Mesenteric fat pad (tissue), 1 donor: ENCODE measurements around the gene NME4. TPM values are rescaled to one million over a fixed set of nuclear protein-coding genes. Genes with fewer than 3 reads are reported as not detected.

Experiments used
- DNase-seq: peaks from one replicate; pipeline ENCODE4 v3.0.0-alpha.2; 2020; ENCODE audit warnings: low spot score
- total RNA-seq: library from RNA; stranded (reverse); fragmentation: NEBNext Ultra II Directional; extraction: Animal tissue kit (Norgen Biotek cat#: 25700); gene quantifications from one replicate; pipeline ENCODE4 v1.2.1, GENCODE V29; 2021
- donor health status: DM: yes; HTN: yes; CAD: no.

Gene NME4
- total RNA-seq, 1 donor from 2014 or later, result 139 TPM

DNA sequence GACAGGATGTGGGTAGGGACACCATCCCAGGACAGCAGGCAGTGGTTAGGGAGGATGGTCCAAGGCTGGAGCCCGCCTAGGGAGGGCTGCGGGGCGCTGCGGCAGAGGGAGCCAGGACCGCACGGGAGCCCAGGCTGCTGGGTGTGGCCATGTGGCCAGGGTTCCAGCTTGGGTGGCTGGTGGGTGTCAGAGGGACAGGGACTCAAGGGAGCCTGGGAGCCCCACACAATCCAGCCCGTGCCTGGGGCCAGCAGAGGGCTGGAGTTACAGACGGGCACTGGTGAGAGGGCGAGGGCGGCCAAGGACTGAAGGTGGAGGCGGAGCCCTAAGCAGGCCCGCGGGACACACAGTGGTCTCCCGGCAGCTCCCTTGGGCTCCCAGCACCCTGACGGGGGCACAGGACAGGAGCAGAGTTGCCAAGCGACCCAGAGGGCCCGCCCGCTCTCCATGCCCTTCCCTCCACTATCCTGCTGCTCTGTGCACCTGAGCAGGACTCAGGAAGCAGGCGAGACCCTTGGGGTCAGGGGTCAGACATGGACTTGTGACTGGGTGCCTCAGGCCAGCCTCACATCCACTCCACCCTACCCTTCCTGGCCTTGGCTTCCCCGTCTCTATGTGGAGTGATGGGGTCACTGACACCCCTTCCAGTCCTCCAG lies 33.8 kb upstream of the NME4 start:
- no peak for DNase-seq

DNA sequence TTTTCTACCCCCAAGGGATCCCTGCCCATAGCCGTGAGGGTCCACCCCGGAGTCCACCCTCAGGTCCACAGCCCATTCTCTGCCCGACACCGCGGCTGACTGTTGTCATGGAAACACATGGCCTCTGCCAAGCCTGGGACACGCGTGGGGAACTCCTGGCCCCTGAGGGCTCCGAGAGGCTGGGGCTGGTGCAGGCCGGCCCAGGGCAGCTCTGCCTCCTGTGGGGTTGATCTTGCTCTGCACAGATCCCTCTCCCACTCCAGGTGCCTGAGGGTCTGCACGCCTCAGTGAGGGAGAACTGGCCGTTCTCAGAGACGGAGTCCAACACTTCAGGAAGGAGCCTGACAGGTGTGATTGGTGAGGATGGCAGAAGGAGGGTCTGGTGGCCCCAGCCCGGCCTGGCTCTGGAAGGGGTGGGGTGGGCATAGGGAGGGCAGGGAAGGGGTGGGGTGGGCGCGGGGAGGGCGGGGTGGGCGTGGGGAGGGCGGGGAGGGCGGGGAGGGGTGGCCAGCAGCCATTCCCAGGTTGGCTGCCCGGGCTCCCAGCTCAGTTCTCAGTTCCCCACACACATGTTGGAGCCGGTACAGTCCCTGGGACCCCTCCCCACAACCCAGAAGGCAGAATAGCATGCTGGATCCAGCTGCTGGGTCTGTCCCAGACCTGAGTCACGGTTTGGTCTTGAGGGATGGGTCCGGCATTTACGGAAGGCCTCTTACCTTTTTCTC lies 33.1 kb upstream of the NME4 start:
- no peak for DNase-seq

DNA sequence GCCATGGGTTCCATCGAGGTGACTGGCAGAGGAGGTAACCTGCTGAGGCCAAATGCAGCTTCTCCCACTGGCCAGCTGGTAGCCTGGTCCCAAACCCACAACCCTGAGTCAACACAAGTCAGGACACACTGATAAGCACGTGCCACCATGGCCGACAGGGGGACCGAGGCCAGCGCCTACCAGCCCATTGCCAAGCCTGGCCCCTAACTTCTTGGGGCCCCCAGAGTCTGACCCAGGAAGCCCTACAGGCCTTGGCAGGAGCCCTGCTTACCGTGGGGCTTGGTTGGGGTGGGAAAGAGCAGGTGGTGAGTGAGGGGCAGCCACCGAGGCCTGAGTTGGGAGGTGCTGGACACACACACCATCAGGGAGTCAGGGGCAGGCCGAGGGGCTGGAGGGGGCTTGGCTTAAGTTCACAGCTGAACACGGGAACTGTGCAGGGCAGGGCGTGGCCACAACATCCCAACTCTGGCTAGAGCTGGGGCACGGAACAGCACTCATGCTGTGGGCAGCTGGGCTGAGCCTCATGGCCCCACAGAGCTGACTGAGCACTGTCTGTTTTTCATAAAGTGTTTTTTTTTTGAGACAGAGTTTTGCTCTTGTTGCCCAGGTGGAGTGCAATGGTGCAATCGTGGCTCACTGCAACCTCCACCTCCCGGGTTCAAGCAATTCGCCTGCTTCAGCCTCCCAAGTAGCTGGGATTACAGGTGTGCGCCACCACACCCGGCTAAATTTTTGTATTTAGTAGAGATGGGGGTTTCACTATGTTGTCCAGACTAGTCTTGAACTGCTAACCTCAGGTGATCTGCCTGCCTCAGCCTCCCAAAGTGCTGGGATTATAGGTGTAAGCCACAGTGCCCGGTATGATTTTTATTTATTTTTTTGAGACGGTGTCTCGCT lies 32.2 kb upstream of the NME4 start:
- no peak for DNase-seq

DNA sequence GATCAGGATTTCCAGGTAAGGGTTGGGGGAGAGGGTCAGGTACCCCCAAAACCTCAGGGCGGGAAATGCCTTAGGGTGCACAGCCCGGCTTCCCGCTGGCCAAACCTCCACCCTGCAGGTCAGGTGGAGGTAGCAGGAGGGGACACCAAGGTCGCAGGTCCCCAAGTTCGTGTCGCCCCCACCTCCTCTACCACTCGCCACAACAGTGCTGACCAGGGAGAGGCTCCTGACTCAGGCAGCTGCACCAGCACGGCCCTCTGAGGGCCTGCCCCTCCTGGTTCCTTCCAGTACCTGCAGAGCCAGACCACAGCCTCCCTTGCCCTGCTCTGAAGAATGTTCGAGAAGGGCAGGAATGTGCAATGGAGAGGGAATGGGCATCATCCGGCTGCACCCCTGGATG lies 30.5 kb upstream of the NME4 start:
- no peak for DNase-seq

DNA sequence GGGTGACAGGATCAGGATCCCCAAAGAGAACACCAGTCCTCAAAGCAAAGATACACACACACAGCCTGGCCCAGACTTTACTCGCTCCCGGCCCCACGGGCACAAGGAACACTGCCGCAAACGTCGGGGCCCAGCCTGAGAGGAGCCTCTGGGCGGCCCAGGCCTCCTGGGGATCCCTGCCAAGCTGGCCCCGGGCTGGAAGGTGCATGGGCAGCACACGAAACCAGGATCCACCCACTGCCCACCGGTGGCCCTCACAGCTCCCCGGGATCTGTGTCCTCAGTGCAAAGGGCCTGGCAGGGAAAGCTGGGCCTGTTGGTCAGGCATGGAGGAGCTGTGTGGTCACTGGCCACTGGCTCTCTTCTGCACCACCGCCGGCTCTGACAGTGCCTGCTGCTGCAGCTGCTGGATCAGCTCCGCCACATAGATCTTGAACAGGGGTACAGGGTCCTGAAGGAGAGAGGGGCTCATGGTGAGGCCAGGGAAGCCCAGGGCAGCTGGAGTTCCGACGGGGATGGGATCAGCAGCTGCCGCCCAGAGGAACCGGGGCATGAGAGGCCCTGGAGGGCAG lies 29.6 kb upstream of the NME4 start:
- DNase-seq, result no peak

DNA sequence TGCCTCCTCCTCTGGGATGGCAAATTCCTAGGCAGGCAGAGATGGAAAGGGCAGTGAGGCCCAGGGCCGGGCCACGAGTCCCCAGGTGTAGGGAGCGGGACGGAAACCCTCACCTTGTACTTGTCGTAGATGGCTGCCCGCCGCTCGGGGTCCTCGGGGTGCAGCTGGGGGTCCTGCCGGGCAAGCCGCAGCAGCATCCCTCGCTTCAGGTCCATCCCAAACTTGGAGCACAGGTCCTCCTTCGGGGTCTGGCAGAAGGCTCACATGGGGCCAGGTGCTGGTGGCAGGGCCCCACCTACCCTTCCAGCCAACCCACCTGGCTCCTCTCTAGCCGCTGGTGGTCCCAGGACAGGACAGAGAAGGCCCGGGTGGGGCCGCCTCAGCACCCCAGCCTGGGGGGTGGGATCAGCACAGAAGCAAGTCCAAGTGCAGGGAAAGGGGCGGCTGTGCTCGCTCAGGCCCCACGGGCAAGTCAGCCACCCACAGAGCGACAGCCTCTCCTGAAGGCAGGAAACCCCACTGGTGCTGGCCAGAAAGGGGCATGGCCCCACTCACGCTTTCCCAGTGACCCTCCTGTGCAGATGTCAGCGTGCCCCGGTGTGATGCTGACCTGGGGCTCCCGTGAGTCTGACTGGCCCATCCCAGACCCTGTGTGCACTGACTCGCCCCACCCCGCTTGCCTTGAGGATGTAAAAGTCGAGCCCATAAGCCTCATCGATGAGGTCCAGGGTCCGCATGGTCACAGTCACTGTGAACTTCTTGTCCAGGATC lies 28.4 kb upstream of the NME4 start:
- DNase-seq, result no peak

DNA sequence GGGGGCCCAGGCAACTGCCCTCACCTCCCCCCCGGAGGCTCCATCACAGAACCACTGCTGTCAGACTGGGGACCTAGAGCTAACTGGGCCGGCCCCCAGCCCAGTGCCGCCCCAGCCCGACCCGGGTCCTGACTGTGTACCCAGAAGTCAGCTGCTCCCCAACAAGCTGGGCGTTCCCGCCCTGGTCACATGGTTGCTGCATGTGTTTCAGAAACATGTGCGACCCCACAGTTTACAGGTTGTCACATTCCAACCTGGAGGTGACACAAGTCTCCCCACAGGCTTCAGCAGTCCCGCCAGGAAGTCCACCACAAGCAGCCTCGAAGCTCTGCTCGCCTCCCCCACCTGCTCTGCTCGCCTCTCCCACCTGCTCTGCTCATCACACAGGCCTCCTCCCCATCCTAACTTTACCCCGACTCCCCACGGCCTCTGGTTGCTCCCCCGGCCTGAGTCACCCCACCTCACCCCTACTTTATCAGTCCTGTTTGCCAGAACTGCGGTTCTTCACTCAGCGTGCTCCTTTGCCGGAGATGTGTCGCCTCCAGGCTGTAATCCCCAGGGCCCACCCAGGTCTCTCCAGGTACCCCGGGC lies 27.6 kb upstream of the NME4 start:
- DNase-seq, result no peak

DNA sequence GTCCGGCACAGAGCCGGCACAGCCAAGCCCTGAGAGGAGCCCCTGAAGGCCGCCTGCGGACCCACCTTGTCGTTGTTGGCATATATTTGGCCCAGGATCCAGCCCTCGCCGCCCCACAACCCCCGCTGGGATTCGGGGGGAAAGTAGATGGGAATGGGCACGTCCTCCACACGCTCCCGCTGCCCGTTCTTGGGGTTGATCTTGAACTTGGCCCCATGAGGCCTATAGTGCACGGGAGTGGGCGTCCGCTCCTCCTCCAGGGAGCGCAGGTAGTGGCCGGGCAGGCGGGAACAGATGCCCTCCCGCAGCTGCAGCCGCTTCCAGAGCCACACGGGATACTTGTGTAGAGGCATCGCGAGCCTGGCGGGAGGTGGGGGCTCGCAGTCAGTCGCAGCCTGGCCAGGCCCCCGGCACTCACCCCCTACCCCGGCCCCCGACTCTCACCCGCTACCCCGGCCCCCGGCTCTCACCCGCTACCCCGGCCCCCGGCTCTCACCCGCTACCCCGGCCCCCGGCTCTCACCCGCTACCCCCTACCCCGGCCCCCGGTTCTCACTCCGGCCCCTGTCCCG lies 27.0 kb upstream of the NME4 start:
- DNase-seq, result no peak

DNA sequence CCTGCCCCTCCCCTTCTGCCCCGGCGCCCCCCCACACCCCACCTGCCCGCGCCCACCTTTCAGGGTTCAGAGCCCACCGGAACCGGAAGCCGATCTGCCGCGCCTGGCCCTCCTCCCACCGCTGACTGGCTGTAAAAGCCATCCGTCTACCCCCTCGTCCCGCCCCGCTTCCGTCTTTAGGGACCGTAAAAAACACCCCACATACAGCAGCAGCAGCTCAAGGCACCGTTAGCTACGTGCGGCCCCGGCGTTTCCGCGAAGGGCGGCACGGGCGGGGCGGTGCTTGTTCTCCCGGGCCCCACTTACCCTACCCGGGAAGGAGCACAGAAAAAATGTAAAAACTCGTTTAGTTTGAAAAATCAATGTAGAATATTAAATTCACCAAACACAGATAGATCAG lies 26.6 kb upstream of the NME4 start, which contains the start of gene MRPL28:
MRPL28 (minus strand) TSS at position 96 of the 400 bp plus-strand sequence. CDS start 320 bp downstream, outside the sequence.
- peak; percentile 96 for DNase-seq

DNA sequence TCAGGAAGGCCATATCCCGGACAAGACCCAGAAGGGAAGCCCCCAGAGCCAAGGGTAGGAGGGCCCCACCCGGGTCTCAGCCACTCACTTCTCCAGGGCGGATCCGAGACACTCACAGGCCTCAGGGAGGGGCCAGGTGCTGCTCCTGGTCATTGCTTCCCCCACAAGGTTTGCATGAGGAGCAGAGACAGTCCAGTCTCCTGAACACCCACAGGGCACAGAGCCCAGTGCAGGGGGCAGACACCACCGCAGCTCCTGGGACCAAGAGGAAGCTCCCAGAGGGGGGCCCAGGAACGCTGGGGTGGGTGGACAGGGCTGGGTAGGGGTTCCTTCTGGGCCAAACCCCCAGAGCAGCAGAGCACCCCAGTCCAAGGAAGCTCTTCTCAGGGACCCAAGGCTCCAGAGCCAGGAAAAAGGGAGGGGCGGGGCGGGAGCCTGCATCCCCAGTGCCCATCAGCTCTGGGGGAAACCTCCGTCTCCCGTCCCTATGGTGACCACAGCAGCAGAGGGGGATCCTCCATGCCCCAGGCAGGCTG lies 26.0 kb upstream of the NME4 start:
- DNase-seq, result no peak

DNA sequence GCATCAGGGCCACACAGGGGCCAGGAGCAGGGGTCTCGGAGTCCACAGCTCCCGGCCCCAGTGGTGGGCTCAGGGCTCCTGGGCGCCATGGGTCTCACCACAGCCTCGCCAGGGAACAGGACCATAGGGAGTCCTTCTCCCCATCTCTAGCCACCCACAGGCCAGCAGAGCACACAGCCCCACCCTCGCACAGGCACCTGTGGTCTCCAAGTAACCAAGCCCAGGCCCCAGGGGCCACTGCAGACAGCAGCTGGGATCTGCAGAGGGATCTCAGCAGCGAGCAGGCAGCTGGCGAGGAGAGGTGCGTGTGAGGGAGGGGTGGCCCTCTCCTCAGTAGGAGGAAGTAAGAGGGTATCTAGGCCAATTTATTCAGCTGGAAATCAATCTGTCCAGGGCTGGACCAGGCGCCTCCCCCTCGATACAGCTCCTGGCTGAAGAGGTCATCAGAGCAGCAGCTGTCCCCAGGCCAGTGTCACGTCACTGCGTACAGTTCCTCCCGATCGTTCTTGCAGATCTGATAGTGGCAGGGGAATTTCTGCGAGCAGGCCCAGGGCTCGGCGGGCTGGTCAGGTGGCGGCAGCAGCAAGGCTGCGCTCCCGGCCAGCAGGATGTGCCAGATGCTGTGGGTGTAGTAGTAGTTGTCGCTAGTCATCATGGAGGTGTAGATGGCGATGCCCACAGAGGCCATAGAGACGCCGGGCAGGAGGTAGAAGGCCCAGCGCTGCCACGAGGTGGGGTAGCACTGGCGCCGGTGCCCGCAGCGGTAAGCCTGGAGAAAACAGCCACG lies 25.3 kb upstream of the NME4 start:
- no peak for DNase-seq

DNA sequence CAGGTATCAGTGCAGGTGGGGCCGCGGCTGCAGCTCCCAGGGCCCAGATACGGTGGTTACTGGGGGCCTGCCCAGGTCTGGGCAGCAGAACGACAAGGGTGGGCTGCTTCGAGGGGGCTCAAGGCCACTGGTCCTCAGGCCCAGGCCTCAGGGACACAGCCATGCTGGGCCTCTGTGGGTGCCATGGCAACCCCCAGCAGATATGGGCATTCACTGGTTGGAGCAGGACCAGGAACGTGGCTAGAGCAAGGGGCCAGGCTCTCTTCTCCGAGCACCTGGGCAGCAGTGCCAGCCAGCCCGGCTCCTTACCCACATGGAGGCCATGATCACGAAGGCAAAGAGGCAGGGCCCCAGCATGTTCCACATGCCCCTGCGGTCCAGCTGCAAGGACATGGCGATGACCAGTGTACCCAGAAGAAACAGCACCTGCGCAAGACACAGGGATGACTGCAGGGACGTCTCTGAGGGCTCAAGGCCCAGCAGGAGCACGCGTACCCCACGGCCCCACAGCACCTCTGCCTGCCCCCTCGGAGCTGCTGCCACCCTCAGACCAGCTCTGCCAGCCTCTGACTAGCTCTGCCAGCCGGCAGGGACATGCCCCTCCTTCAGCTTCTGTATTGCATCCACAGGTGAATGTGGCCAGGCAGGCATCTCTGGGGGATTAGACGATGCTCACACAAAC lies 24.6 kb upstream of the NME4 start:
- no peak for DNase-seq

DNA sequence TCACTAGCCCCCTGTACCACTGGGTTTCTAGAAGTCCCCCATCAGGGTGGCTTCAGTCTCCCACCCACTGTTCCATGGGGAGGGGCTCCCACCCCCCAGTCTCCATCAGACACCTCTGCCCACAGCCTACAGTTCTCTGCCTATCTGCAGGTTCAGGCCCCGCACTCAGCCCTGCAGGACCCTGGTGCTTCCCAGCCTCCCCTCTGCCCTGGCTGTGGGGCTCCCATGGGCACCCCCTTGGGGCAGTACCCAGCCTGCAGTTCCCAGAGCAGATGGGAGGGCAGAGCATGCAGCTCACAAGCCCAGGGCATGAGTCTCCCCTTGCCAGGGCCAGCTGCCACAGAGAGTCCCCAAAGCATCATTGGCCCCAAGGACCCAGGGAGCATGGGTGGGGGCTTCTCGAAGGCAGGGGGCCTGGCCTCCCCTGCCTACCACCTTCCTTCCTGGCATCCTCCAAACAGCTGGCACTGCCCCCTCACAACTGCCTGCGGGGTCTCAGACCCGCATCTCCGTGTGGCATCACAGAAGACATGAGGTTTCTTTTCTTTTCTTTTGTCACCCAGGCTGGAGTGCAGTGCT lies 23.9 kb upstream of the NME4 start:
- DNase-seq, result no peak

DNA sequence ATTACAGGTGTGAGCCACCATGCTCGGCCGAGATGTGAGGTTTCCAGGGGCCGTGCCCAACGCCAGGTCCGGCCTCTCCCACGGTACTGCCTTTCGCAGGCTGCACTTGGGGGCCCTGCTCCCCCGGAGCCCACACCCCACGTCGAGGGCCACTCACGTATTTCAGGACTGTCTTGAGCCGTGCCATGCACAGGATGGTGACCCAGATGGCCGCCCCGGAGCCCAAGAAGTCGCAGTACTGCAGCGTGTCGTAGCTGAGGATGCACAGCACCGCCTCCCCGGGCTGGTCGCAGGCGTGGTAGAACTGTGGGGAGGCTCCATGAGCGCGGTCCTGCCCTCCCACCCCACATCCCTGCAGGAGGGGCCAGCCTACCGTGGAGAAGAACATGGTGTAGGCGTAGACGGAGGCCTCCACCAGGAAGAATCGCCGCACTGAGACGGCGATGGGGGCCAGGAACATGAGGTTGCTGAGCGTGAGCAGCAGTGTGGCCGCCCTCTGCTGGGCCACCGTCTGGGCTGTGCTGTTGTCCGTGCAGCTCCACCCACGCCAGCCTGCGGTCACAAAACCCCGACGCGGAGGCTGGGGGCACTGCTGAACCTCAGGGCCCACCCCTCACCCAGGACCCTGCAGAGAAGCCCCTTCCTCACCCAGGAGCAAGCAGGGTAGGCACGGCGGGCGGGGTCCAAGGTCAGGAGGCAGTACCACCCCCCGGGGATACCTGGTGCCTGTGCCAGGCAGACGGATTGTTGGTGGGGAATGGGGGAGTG lies 23.0 kb upstream of the NME4 start:
- DNase-seq, result no peak

DNA sequence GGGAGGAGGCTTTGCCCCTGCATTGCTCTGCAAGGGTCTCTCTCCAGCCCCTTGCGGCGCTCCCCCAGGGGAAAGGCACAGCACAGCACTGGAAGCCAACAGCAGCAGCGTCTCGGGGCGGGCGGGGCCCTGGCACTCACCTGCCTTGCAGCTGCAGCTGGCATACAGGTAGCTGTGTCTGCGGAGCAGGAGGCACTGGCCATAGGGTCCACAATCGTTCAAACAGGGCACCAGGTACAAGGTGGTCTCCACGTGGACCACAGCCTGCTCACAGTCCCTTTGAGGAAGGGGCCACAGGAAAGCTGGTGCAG lies 22.4 kb upstream of the NME4 start:
- DNase-seq, result no peak

DNA sequence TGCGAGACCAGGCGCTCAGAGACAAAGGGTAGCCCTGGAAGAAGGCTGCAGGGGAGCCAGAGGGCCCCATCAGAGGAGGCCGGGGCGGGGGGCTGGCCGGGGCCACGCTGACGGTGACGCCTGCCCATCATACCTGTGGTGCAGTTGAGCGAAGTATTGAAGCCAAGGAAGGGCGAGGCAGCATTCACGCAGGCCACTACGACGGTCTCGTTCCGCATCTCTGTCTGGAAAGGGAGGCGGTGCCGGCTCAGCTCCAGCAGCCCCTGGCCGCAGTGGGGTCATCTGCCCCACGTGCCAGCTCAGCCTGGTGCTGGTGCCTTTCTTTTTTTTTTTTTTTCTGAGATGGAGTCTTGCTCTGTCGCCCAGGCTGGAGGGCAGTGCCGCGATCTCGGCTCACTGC lies 21.8 kb upstream of the NME4 start:
- DNase-seq, result no peak
